OCI-LY7 (cell line): ENCODE results near the gene FAP. TPM values are rescaled to one million over a fixed set of nuclear protein-coding genes. Genes with fewer than 3 reads are reported as not detected.

Experiments used
- BruUV-seq: library from RNA; stranded (reverse); fragments of 400-500 nt; replicated peaks from 2 replicates; lab custom pipeline; 2021; lab: Mats Ljungman, UMichigan
- CTCF ChIA-PET: fragments of 300-600 bp; sonication (Branson Sonifier 250); formaldehyde crosslinking; loops from one replicate; lab custom pipeline; 2022; ENCODE audit warnings: antibody characterized with exemption; ENCODE audit not compliant: unreplicated experiment; lab: Charles Lee
- POLR2A ChIA-PET: fragments of 300-600 bp; sonication (Branson Sonifier 250); formaldehyde crosslinking; loops from one replicate; lab custom pipeline; 2022; ENCODE audit warnings: antibody characterized with exemption; lab: Charles Lee
- DNase-seq: peaks from one replicate; pipeline ENCODE4 v3.0.0-alpha.2; 2015; ENCODE audit warnings: low spot score
- H2AFZ ChIP-seq: fragments of 200-600 bp; sonication (generic), shearing (Covaris generic); 2 replicates; pipeline ENCODE4 v1.6.1; 2014; ENCODE audit warnings: mild to moderate bottlenecking, antibody characterized with exemption, low read length, moderate library complexity
- H3K27ac ChIP-seq: fragments of 200-600 bp; sonication (generic); 2 replicates; pipeline ENCODE4 v1.5.1; 2014; ENCODE audit warnings: mixed run types, low read depth, mild to moderate bottlenecking, moderate library complexity, low read length, inconsistent platforms; ENCODE audit not compliant: poor library complexity, severe bottlenecking
- H3K36me3 ChIP-seq: fragments of 200-600 bp; sonication (generic); 2 replicates; pipeline ENCODE4 v1.6.1; 2014; ENCODE audit warnings: mild to moderate bottlenecking, antibody characterized with exemption, low read length, moderate library complexity, mixed read lengths; ENCODE audit not compliant: insufficient read depth
- H3K4me1 ChIP-seq: fragments of 200-600 bp; sonication (generic); 2 replicates; pipeline ENCODE4 v1.5.1; 2014; ENCODE audit warnings: mild to moderate bottlenecking, low read length; ENCODE audit not compliant: insufficient read depth, poor library complexity, severe bottlenecking
- H3K4me2 ChIP-seq: fragments of 200-600 bp; sonication (generic); 2 replicates; pipeline ENCODE4 v1.6.1; 2014; ENCODE audit warnings: mild to moderate bottlenecking, low read length
- H3K4me3 ChIP-seq: fragments of 200-600 bp; sonication (generic); 2 replicates; pipeline ENCODE4 v1.5.1; 2014; ENCODE audit warnings: mild to moderate bottlenecking, low read depth, low read length; ENCODE audit not compliant: poor library complexity, severe bottlenecking
- H3K79me2 ChIP-seq: fragments of 200-600 bp; sonication (generic); 2 replicates; pipeline ENCODE4 v1.6.1; 2016; ENCODE audit warnings: low read depth, mild to moderate bottlenecking, low read length, moderate library complexity, mixed read lengths; ENCODE audit not compliant: insufficient read depth
- H3K9me2 ChIP-seq: fragments of 200-600 bp; sonication (generic); 2 replicates; pipeline ENCODE4 v1.6.1; 2016; ENCODE audit warnings: mild to moderate bottlenecking, low read length, mixed read lengths; ENCODE audit not compliant: insufficient read depth
- H3K9me3 ChIP-seq: fragments of 200-600 bp; sonication (generic); 2 replicates; pipeline ENCODE4 v1.6.1; 2014; ENCODE audit warnings: mild to moderate bottlenecking, mixed run types, low read length, mixed read lengths
- H4K20me1 ChIP-seq: fragments of 200-600 bp; sonication (generic); 2 replicates; pipeline ENCODE4 v1.6.1; 2014; ENCODE audit warnings: mild to moderate bottlenecking, antibody characterized with exemption, low read length, moderate library complexity, mixed read lengths; ENCODE audit not compliant: insufficient read depth
- EZH2phosphoT487 ChIP-seq: fragments of 200-600 bp; sonication (generic); IDR thresholded peaks from 2 replicates; pipeline ENCODE4 v1.6.1; 2018; ENCODE audit warnings: low read depth, borderline replicate concordance, mild to moderate bottlenecking, mixed run types, antibody characterized with exemption, low read length, moderate library complexity, mixed read lengths
- intact Hi-C: fragments of 100-400 bp; cut with micrococcal nuclease; formaldehyde crosslinking; loops from one replicate; pipeline ENCODE4 v1.10.0; 2022; ENCODE audit not compliant: unreplicated experiment
- total RNA-seq, 2 experiments: library from RNA; depleted of rRNA in 1 of 2; stranded (reverse); fragments of >200 nt in 1 of 2; shearing (Covaris generic) in 1 of 2; gene quantifications; 2 replicates each; pipeline ENCODE4 v1.2.3, GENCODE V29; 2014 to 2022
- TF ChIP-seq, protein P1 (sequence below): fragments of 200-600 bp; sonication (generic); conservative IDR thresholded peaks from 2 replicates; pipeline ENCODE4 v1.5.1; 2014; ENCODE audit warnings: mild to moderate bottlenecking, antibody characterized with exemption, low read length, moderate library complexity, mixed read lengths

The FAP gene
- total RNA-seq, 2 experiments from 2014 or later, result not detected

DNA sequence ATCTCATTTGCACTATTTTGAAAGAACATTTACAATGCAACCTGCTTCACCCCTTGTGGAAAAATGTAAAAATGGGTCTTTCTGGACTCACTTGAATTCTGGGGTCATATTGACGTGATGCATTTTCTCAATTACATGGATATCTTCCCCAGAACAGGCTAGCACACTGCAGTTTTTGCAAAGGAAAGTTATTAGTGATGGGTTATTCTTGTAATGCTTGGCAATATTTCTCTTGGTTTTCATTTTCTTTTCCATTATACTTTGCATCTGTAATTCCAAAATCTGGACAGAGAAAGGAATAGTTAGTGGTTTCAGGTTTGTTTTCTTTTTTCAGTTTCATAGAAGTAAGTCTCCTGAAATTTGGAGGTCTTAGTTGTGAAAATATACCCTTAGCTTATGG is 24.8 kb upstream of the FAP start:
- Histone ChIP-seq H3K9me3 (no peaks in the 10 kb centered on the region), H3K36me3 (peaks cover 15% of the 10 kb centered on the region), H2AFZ (no peak overlapping the region), H3K4me1 (no peaks in the 10 kb centered on the region), H3K4me2 (no peak overlapping the region), H4K20me1 (no peaks in the 10 kb centered on the region), H3K9me2 (no peaks in the 10 kb centered on the region), H3K27ac (no peak overlapping the region), H3K4me3 (no peak overlapping the region), H3K79me2 (no peaks in the 10 kb centered on the region)
- intact Hi-C loops, result no loop called here
- no TSS peak for BruUV-seq
- POLR2A ChIA-PET, result interaction anchor here (0.7 kb wide), 1 partner anchor 66 kb away, joined by 3 read pairs; no protein-coding TSS in a partner anchor
- no peak for DNase-seq
- TF ChIP-seq, protein P1, sequence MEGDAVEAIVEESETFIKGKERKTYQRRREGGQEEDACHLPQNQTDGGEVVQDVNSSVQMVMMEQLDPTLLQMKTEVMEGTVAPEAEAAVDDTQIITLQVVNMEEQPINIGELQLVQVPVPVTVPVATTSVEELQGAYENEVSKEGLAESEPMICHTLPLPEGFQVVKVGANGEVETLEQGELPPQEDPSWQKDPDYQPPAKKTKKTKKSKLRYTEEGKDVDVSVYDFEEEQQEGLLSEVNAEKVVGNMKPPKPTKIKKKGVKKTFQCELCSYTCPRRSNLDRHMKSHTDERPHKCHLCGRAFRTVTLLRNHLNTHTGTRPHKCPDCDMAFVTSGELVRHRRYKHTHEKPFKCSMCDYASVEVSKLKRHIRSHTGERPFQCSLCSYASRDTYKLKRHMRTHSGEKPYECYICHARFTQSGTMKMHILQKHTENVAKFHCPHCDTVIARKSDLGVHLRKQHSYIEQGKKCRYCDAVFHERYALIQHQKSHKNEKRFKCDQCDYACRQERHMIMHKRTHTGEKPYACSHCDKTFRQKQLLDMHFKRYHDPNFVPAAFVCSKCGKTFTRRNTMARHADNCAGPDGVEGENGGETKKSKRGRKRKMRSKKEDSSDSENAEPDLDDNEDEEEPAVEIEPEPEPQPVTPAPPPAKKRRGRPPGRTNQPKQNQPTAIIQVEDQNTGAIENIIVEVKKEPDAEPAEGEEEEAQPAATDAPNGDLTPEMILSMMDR, result no peak
- no peak for TF ChIP-seq EZH2phosphoT487
- CTCF ChIA-PET, result no interaction called here

DNA sequence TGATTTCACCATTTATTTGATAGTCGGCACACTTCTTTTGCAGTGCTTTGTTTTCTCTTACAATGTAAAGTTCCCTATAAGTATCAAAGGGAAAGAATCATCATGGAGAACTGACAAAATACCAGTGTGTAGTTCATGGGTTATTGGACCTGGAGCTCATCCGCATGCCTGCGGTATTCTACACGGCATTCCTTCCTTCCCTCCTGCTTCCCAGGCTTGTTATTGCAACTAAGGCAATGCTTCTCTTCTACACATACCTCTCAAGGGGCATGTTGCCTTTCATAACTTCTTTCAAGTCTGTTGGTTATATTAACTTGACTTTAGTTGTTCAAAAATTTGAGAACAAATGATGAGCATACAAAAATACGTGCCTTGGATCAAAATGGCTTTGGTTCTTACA is 24.3 kb upstream of the FAP start:
- POLR2A ChIA-PET, result no interaction called here
- intact Hi-C loops, result no loop called here

DNA sequence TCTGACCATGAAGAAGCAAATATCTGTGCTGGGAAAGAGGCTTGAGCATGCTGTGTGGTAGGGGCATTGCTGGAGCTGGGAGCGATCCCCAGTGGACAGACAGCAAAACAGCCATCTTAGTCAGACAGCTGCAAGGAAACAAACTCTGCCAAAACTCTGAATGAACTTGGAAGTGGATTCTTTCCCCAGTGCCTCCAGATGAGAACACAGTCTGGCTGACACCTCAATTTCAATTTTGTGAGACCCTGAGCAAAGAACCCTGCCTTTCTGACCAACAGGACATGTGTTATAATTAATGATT is 23.2 kb upstream of the FAP start:
- H4K20me1 ChIP-seq, result no peaks in the 10 kb centered on the region
- H3K4me2 ChIP-seq, result no peak overlapping the region
- no peaks in the 10 kb centered on the region for H3K4me1 ChIP-seq
- H2AFZ ChIP-seq, result no peak overlapping the region
- H3K9me2 ChIP-seq, result no peaks in the 10 kb centered on the region
- H3K36me3 ChIP-seq, result peaks cover 6% of the 10 kb centered on the region; the same call in 1 of the 2 replicates
- DNase-seq, result no peak
- H3K79me2 ChIP-seq, result no peaks in the 10 kb centered on the region
- TF ChIP-seq, protein P1, result no peak
- no peak for TF ChIP-seq EZH2phosphoT487
- POLR2A ChIA-PET, result no interaction called here
- no peak overlapping the region for H3K4me3 ChIP-seq
- no peak overlapping the region for H3K27ac ChIP-seq
- CTCF ChIA-PET, result no interaction called here
- no peaks in the 10 kb centered on the region for H3K9me3 ChIP-seq
- no TSS peak for BruUV-seq
- intact Hi-C loops, result no loop called here

More for the DNA sequence above, 24.3 kb upstream of the FAP start:
- no peak overlapping the region for H3K27ac ChIP-seq
- H3K4me3 ChIP-seq, result no peak overlapping the region
- no peaks in the 10 kb centered on the region for H3K79me2 ChIP-seq
- CTCF ChIA-PET, result no interaction called here
- H4K20me1 ChIP-seq, result no peaks in the 10 kb centered on the region
- no peaks in the 10 kb centered on the region for H3K9me3 ChIP-seq
- BruUV-seq, result no TSS peak
- no peak overlapping the region for H2AFZ ChIP-seq
- H3K4me2 ChIP-seq, result no peak overlapping the region
- TF ChIP-seq, protein P1, result no peak
- no peak for TF ChIP-seq EZH2phosphoT487
- DNase-seq, result no peak
- H3K4me1 ChIP-seq, result no peaks in the 10 kb centered on the region
- peaks cover 15% of the 10 kb centered on the region for H3K36me3 ChIP-seq
- H3K9me2 ChIP-seq, result no peaks in the 10 kb centered on the region
